SH-SY5Y (cell line): ENCODE data around the gene PLCL1.

ENCODE experiments used
- GATA2 ChIP-seq: IDR thresholded peaks from 2 replicates; pipeline ENCODE4 v1.6.1; 2011; ENCODE audit warnings: mild to moderate bottlenecking, low read depth, low read length
- GATA3 ChIP-seq: IDR thresholded peaks from 2 replicates; pipeline ENCODE4 v1.6.1; 2011; ENCODE audit warnings: low read depth, mild to moderate bottlenecking, low read length, moderate library complexity

PLCL1 gene

DNA sequence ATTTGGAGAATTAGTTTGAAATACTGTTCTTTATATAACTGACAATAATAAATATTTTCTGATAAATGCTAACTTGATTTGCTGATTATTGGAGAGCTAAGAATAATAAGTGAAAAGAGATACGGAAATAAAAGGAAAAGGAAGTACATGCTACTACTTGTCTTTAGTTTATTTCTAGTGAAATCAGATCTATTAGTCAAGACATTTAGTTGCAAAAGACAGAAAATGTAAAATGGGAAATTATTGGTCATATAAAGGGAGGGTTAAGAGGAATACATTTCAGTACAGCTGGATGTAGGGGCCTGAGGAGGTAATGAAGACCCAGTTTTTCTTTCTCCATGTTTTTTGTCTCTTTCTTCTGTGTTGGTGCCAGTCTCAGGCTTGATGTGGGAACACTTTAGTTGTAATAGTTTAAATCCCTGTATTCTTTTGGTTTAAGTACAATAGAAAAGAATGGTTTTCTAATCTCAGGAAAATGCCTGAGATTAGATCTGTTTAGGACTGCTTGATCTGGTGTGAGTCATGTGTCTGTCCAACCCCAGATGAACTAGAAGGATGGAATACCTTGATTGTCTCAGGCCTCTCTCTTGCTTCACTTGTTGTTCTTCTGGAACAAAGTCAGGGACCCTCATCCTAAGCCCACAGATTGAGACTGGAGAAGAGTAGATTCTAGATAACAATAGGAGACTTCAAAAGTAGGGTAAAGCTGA lies 58.0 kb downstream of the PLCL1 start:
- no peak for TF ChIP-seq GATA2
- no peak for TF ChIP-seq GATA3

DNA sequence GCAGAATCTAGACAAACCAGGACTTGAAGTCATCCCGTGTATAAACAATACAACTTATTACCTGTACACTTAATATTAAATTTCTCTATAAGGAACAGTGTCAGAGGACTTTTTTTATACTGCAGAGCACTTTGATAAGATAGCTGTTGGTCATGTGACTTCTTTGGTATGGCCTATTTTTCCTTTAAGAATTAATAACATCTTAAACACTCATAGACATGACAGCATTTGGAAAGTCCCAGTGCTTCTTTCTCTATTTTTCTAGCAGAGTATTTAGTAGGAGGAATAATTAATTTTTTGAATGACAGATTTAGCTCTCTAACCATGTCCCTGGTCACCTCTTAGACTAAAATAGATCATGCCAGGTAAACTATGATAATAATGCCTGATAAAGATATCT lies 59.4 kb downstream of the PLCL1 start:
- TF ChIP-seq GATA3 (no peak), GATA2 (no peak)

DNA sequence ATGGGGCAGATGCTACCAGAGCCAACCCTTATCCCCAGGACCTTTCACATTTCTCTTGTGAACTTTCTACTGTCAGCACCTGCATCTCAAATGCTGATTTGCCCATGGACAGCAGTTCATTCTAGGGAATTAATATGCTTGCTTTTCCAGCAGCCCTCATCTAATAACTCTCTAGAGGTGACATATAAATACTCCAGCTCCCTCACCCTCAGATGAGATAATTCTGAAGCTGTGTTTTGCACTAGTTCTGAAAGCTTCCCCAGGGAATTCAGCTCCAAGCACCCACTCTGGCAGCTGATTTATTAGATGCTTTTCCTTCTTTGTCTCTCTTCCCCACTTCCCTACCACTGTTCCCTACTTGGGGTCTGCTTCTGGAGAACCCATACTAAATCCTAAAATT lies 62.1 kb downstream of the PLCL1 start:
- TF ChIP-seq GATA3 (no peak), GATA2 (no peak)

DNA sequence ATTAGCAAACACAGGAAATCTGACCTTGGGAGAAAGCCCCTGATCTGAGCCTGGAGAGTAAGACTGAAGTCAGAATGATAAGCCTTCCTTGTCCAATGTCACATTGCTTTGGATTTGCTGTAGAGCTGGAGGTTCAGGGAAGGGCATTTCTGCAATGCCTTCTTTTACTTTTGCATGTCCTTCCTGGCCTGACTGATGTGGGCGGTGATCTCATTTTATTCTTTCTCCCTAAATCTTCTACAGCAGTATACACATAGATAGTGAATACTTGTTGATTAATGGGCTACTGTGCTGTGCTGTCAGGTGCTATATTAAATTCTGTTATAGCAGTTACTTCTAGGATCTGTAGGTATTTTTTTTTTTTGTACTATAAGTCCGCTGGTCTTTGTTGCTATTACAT lies 62.6 kb downstream of the PLCL1 start:
- TF ChIP-seq GATA2 (no peak), GATA3 (no peak)

DNA sequence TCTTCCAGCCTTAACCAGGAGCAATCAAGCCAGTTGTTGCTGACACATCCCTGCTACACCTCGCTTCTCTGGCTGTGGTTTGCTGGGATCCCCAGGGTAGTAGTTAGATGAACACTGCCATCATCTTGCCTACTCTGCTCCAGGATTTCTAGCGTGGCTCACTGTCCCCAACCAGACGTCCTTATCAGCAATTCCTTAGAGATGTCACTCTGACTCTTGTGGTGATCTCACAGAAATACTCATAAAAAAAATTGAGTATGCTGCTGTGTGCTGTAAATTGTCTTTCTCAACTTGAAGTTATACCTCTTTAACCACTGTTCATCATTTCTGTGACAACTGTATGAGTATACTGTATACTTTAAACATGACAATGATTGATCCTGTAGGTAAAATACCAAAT lies 63.2 kb downstream of the PLCL1 start:
- no peak for TF ChIP-seq GATA3
- TF ChIP-seq GATA2: no peak

DNA sequence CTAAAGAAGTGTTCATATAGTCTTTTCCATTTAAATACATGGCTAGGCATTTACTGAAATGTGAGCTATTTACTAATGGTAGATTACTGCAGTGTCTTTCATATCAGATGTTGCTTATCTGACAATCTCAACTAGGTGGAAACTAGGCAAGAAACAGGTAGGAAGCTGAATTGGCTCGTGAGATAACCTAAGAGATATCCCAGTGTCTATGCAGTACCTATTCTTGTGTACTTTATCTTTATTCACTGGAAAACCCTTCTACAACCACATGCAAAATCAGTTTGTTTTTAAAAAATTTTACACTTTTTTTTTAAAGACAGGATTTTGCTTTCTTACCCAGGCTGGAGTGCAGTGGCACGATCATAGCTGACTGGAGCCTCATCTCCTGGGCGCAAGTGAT lies 63.8 kb downstream of the PLCL1 start:
- TF ChIP-seq GATA3: 0 out of 2 replicates have a peak, but pooled peaks have one; percentile 31
- TF ChIP-seq GATA2: no peak

DNA sequence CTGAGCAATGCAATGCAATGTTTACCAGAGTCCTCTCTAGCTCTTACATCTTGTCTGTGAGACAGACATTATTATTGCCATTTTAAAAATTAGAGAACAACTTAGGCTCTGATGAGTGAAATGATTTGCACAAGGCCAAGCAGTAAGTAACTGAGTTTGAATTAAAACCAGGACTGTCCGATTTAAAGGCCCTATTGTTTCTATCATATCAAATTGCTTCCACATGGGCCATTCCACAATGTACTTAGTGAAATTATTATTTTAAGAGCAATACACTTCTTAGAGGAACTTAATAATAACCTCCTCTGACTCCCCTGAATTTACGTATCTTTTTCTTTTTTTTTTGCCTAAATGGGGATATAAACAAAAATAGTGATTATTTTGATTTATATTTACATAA lies 64.6 kb downstream of the PLCL1 start:
- TF ChIP-seq GATA3 (no peak), GATA2 (no peak)

DNA sequence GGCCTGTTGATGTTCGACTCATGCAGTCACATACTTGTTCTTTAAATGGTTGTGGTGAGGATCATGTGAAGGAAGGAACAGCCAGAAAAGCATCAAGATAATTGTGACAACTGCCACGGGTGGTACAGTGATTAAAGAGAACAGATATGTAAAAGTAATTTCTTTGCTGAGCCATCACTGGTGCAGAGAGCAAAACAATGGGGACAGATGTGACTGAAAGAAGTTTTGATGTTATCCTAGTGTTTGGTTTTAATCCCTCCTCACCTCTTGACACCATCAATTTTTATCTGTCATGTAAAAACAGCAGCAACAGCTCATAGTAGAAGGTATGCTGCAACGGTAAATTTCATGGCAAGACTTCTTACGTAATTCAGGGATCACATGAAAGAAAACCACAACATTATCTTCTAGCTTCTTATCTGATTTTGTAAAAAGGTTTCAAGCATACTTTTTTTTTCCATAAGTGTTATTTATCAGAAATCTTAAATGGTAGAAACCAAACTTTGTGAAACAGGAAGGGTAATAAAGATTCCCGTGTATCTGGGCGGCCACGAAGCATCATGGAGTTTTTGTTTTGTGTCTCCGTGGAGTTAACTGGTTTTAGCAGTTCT lies 65.2 kb downstream of the PLCL1 start:
- peak; percentile 61 for TF ChIP-seq GATA3
- TF ChIP-seq GATA2: peak; percentile 35; the same call in 1 of the 2 replicates

DNA sequence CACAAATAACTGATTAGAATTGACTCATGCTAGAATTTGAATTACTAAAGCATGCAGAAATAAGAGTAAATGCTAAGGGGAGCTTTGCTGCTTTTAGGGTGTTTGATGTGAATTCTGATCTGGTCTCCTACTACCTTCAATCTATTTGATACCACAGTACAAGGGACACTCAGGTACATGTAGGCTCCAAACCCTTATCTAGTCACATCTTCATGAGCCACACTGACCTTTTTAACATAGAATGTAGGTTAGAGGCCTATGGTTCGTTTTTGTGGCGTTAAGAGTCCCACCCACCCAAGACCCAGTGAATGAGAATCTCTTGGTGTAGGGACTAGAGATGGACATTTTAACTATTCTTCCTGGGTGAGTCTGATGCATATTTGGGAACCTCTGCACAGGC lies 65.7 kb downstream of the PLCL1 start:
- no peak for TF ChIP-seq GATA3
- TF ChIP-seq GATA2: no peak

DNA sequence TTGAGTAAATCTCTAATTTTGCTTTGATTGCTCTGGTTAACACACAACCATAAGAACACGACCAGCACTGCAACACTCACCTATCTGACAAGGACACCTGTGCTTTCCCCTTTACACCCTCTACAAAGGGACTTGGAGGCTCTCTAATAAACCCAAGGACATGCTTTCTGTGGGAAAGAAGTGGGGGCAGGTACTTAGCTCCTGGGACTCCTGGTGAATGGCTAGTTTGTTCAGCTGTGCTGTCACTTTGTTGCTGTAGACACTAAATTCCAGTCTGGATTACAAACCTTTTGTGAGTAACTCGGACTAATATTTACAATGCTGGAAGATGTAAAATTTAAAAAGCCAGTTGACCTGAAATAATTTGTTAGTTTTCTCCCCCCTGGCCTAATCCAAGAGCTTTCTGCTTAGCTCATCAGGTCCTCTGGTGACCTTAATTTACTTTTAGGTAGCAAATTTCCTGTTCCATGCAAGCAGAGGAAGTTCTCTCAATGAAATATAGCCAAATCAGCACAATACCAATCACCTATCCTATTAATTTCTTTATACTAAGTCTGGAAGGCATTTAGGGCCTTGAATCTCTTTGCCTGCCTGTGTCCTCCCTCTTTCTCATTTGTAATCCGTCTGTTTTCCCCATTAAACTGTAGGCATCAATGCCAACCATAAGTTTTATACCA lies 67.5 kb downstream of the PLCL1 start:
- TF ChIP-seq GATA2: no peak
- TF ChIP-seq GATA3: no peak

DNA sequence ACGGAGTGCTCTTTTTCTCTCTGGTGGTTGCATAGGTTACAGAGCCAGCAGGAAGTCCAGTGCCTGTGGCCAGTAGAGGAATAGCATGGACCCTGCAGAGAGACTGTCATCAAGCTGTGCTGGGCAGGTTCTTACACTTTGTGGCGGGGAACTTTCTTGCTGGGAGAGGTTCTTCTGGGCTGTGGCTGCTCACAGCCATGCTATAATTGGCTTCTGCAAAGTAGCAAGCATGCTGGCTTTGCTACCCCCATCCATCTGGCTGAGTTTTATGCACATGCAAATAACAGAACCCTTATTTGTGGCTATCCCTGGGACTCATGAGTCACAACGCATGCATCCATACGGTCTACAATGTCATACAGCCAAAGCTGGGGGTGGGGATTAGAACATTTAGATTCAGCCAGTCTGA lies 68.9 kb downstream of the PLCL1 start:
- TF ChIP-seq GATA2: no peak
- TF ChIP-seq GATA3: no peak

DNA sequence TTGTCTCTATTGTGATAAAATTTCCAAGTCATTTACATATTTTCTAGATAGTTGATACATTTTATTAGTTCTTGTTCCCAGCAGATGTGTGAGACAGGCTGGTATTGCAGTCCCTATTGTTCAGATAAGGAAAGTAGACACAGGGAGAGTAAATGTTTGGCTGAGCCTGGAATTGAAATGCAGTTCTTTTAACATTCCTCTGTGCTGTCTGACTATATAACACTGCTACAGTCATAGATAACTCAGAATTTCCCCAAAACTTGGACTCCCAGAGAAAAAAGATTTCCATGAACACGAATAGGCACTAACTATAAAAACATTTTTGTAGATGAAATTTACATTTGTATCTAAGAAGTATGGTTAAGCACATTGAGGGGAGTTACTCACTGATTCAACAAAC lies 71.4 kb downstream of the PLCL1 start:
- no peak for TF ChIP-seq GATA2
- no peak for TF ChIP-seq GATA3

DNA sequence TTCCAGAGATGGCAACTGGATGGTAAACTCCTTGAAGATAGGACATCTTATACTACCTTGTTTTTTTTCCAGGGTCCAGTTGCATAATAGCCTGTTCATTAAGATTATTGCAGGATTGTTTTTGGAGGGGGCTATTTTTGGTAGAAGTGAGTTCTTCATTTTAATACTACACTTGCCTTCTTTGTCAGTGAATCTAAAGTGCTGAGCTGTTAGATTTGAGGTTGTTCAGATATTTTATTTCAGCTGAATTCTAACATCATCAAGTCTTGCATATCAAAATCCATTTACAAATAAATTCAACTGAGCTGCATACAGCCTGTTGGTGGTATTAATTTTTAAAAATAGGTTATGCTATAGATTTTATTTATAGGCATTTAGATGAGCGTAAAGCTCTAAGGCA lies 72.1 kb downstream of the PLCL1 start:
- TF ChIP-seq GATA2 (no peak), GATA3 (no peak)

DNA sequence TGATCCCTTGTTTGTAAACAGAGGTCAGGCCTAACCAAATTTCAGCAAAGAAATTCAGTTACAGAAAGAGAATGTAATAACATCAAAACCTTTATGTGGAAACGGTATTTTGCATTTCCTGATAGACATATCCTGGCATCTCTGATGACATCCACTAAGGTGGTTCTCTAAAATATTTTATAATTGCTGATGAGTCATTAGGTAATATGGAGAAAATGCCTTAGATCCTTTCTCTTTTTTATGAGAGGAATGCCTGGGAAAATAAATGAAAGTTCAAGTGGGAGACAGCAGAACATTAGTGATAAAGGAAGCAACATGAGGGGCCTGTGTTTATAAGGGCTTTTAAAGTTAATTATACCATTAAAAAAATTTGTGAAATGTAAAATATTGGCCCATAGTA lies 72.6 kb downstream of the PLCL1 start:
- TF ChIP-seq GATA2 (no peak), GATA3 (no peak)

DNA sequence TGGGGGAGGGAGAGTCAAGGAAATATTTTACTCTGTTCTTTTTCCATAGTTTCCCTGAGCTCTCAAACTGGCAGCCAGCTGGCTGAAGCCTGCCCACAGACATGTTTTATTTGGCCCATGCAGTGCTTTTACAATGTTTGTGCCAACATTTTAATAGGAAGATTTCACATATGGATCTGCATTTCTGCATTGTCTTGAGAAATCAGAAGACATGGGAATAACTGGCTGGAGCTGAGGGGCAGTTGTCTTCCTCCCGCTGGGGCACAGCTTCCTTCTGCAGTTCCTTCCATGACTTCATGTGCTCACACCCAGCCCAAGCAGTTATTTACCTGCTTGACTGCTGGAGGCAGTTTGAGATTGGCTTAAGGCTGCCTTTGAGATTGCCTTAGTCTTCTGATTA lies 74.4 kb downstream of the PLCL1 start:
- no peak for TF ChIP-seq GATA2
- no peak for TF ChIP-seq GATA3
